Right ventricle myocardium inferior (tissue), 1 donor: ENCODE measurements around the gene CLDN5. TPM values are rescaled to one million over a fixed set of nuclear protein-coding genes. Genes with fewer than 3 reads are reported as not detected.

Experiments
- ATAC-seq: fragments of 200-7000 bp; cut with Tn5 transposase; one replicate; pipeline ENCODE4 v1.9.1; 2020; ENCODE audit warnings: mild to moderate bottlenecking, moderate library complexity
- DNase-seq: peaks from one replicate; pipeline ENCODE4 v3.0.0; 2021; ENCODE audit errors: missing footprints
- intact Hi-C: fragments of 100-400 bp; cut with DNase I; formaldehyde crosslinking; loops from one replicate; pipeline ENCODE4 v1.11.0; 2022
- total RNA-seq: library from RNA; stranded (reverse); fragmentation: NEBNext Ultra II Directional; extraction: Animal tissue kit (Norgen Biotek cat#: 25700); gene quantifications from one replicate; pipeline ENCODE4 v1.2.1, GENCODE V29; 2021
- donor health status: DM: no; HTN: yes; CAD: no; lungs with severe emphysema.

The CLDN5 gene
- total RNA-seq, 1 donor from 2014 or later = 29.9 TPM

DNA sequence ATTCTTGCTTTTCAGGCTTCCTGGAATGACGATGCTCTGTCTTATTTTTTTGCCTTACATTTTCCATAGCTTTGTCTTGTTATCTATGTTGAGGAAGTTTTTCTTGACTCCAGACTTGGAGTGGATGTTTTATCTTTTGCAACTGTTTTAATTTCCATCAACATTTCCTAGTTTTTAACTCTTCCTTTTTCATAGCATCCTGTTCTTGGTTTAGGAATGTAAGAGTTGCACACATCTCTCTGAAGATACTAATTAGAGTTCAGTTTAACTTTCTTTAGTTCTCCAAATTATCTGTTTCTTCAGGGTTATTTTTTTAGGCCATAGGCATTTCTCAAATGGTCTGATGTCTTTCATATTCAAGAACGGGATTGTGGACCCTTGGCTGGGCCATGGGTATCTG, 10.4 kb downstream of the CLDN5 start:
- ATAC-seq = no peak
- intact Hi-C loops = no loop called here
- no peak for DNase-seq

DNA sequence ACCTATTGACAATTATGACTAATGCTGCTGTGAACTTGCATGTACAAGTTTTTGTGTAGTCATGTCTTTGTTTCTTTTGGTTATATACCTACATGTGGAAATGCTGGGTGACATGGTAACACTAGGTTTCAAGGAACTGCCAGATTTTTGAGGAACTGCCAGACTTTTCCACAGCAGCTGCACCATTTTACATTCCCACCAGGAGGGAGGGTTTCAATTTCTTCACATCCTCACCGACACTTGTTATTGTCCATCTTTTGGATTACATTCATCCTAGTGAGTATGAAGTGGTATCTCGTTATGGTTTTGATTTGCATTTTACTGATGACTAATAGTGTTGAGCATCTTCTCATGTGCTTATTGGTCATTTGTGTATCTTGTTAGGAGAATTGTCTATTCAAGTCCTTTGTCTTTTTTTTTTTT, 13.3 kb downstream of the CLDN5 start:
- intact Hi-C loops = no loop called here
- ATAC-seq = no peak
- DNase-seq = no peak

DNA sequence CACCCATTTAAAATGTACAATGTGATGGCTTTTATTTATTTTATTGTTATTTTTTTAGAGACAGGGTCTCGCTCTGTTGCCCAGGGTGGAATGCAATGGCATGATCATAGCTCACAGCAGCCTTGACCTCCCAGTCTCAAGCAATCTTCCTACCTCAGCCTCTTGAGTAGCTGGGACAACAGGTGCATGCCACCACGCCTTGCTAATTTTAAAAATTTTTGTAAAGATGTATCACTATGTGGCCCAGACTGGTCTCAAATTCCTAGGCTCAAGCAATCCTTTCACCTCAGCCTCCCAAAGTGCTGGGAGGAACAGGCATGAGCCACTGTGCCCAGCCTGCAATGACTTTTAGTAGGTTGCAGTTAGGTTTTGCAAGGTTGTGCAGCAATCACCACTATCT, 14.3 kb downstream of the CLDN5 start:
- ATAC-seq = no peak
- intact Hi-C loops = no loop called here

DNA sequence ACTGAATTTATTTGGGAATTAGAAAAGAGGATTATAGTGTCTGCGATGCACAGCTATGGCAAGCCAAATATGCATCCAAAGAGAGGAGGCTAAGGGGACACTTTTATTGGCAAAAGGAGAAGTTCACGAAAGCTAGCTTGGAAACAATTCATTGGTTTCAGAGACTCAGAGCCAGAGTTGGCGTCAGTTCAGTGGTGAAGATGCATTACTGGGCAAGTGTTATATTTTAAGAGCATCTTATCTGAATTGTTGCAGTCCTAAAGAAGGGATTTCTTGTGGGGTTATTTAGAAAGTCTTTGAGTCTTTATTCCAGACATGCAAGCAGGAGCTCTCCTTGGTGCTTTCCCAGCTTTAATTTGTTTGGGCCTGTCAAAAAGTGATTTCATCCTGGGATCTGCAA, 15.0 kb downstream of the CLDN5 start:
- ATAC-seq (no peak), DNase-seq (no peak)
- intact Hi-C loops = no loop called here

More for the DNA sequence above, 14.3 kb downstream of the CLDN5 start:
- no peak for DNase-seq

DNA sequence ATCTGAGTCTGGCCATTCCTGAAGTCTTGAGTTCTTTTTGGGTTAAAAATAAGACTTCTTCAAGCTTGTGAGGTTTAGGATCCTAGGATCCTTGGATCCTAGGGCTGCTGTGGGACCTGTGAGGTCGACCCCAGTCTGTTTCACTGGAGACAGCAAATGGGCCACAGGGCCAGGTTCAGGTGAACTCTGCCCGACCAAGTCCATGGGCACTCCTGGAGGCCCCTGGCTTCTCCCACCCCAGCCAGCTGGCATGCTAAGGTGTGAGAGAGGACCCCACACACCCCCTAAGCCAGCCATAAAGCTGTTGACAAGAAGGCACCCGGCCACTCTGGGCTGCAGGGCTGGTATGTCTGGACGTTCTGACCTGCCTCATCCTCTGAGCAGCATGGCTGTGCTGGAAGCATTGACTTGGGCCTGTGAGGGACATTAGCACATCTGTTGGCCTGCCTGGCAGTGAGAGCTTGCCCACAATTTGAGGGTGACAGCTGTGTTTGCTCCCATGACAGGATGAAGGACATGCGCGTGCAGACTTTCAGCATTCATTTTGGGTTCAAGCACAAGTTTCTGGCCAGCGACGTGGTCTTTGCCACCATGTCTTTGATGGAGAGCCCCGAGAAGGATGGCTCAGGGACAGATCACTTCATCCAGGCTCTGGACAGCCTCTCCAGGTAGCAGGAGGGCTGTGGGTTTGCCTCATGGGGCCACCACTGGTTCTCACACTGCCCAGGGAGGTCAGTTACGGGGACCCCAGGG, 16.0 kb downstream of the CLDN5 start:
- no peak for DNase-seq
- intact Hi-C loops = no loop called here
- ATAC-seq = no peak

DNA sequence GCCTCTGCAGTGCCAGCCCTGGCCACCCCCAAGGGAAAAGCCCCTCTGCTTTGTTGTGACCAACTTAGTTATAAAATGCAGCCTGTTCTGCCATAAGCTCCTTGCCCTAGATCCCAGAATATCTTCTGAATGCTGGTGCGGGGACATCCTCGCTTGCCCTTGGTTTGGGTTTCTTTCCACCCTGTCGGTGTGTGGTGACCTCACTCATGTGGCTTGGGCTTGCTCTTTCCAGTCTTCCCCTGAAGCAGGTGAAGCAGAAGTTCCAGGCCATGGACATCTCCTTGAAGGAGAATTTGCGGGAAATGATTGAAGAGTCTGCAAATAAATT, 16.7 kb downstream of the CLDN5 start:
- intact Hi-C loops = no loop called here
- DNase-seq (no peak), ATAC-seq (no peak)

DNA sequence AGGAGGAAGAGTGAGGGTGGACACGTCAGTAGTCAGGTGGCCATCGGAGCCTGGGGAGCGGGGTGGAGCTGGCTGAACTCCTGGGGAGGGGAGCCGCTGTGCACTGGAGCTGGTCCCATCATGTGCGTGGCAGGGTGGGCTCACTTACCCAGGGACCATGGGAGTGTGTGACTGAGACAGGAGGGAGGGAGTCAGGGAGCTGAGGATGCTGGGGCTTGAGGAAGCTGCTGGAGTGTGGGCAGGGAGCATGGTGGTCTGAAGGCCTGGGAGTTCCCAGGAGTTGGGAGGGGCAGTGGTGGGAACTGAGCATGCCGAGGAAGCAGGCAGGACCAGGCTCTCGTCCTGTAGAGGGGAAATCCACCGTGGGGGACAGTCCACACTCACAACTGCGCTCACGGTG, 18.0 kb downstream of the CLDN5 start:
- DNase-seq (no peak), ATAC-seq (no peak)
- intact Hi-C loops = no loop called here

DNA sequence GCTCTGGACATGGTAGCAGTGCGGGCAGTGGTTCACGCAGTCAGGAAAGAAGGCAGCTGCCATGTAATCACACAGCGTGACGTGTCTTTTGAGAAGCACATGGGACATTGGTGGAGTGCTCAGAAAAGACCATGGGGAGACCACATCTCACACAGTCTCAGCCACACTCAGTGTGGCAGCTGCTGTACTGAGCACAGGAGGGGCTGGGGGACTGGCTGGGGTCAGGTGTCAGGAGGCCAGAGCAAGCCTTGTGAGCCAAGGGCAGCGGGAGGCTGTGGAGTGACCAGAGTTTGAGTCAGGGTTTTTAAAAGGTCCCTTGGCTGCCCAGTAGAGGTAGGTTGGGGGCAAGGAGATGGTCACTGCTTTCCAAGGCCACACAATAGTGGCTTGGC, 18.5 kb downstream of the CLDN5 start:
- ATAC-seq (no peak), DNase-seq (no peak)
- intact Hi-C loops = no loop called here

DNA sequence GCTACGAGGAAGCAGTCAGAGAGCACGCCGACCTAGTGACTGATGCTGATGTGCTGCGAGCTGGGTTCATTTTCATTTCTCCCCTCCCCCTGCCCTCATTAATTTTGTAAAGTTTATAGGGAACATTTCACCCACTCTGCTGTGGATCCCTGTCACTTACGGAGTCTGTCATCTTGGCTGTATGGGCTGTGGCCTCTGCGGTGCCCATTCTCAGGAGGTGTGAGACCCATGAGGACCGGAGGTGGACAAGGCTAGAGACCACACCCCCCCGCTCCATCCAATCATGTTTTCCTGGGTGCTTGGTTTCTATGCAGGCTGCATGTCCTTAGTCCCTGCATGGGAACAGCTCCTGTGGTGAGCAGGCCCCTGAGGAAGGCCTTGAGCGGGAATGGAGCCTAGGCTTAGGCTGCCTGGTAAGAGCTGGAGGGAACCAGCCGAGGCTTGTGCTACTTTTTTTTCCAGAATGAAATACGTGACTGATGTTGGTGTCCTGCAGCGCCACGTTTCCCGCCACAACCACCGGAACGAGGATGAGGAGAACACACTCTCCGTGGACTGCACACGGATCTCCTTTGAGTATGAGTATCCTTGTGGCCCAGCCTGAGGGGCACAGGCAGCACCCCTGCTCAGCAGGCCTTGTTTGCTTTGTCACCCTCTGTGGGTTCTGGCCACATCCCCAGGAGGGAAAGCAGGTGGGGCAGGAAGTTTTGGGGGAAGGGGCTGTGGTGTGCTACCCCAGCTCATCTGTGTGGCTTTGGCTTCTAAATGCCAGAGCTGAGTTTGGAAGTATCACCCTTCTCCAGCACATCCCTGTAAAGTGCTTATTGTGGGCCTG, 19.1 kb downstream of the CLDN5 start:
- DNase-seq = no peak
- ATAC-seq = no peak
- intact Hi-C loops = no loop called here

DNA sequence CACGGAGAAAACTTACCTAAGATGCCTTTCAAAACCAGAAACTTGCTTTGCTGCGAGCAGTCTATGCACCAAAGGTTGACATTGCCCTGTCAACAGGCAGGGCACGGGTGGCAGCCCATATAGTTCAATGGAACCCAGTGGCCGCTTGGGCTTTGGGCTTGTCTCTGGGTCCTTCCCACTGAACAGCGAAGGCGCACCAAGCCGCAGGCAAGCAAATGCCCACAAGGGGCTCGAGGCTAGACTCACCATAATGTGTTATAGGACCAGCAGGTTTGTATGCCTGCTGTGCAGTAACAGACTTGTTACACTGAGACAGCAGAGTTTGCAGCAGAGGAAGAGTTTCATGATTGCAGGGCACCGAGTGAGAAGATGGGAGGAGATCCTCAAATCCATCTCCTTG, 20.3 kb downstream of the CLDN5 start:
- intact Hi-C loops = no loop called here
- no peak for DNase-seq
- no peak for ATAC-seq

DNA sequence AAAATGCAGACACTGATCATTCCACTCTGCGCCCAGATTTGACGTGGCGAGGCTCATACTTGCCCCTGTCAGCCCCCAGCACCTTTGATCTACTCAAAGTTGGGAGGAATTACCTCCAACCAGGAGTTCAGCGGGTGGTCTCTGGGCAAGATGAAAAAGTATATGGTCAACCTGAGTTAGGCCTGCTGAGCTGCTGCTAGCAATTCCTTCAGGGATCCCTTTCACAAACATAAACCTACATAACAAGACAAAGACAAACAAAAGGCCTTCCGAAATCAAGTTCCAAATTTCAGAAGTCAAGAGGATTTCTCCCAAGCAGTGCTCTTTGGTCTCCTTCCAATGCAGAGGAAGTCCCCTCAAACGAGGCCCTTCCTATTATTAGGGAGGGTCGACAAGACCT, 20.8 kb downstream of the CLDN5 start:
- intact Hi-C loops = no loop called here
- ATAC-seq = no peak

DNA sequence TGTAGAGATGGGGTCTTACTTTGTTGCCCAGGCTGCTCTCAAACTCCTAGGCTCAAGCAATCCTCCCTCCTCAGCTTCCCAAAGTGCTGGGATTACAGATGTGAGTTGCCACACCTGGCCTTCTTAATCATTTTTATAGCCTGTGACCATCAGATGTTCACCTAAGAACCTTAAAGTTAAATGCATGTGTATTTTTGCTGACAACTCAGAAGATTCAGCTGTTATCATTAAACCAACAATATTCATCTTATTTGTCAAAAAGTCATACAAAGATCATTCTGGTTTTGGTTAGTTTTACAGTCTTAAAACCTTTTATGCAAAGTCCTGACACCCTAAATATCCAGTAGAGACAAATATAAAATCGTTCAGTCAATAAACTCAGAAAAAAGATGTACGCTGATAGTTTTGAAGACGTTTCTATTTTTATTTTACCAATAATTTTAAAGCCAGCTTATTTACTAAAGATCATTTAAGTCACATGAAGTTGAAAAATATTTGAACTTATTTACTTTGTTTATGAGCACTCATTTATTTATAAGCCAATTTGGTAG, 22.2 kb downstream of the CLDN5 start:
- no peak for ATAC-seq
- intact Hi-C loops = no loop called here
- no peak for DNase-seq

More for the DNA sequence above, 20.8 kb downstream of the CLDN5 start:
- DNase-seq = no peak

DNA sequence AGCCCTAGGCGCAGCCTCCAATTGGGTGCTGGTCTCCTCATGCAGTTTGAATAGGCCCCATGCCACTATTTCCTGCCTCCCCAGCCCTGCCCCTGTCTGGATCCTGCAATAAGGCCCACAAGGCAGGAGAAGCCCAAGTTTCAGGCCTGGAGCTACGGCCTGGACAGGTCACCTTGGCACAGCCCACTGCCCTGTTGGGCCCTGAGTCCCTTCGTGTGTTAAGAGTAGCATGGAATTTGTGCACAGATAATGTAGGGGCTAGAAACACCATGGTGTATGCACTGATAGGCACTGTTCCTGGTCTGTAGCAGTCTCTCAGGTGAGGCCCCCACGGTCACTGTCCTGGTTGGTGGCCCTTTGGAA, 24.3 kb downstream of the CLDN5 start:
- DNase-seq = no peak
- no peak for ATAC-seq
- intact Hi-C loops = no loop called here

DNA sequence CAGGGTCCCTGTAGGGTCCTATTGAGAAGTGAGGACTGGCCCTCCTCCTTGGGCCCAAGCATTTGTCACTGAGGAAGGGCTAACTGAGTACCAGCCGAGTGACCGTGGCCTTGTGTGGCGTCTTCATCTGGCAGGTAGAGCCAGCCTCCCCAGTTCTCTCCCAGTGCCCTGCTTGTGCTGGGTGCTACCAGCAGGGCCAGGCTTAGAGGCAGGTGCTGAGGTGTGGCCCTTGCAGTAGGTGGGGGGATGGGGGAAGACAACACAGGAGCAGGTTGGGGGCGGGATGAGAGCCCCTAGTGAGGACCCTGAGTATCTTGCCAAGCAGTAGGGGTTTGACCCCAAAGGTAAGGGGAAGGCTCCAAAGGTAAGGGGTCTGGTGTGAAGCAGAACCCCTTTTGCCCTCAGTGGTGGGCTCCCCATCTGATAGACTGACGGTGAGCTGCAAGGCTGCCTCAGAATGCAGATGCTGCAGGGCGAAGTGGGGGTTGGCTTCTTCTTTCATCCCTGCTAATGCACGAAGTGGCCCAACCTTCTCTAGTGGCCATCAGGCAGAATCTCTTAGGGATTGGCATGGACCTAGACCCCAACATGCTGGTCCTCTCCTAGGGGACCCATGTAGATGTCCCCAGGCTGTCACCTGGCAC, 24.9 kb downstream of the CLDN5 start:
- ATAC-seq = no peak
- no peak for DNase-seq
- intact Hi-C loops = no loop called here

DNA sequence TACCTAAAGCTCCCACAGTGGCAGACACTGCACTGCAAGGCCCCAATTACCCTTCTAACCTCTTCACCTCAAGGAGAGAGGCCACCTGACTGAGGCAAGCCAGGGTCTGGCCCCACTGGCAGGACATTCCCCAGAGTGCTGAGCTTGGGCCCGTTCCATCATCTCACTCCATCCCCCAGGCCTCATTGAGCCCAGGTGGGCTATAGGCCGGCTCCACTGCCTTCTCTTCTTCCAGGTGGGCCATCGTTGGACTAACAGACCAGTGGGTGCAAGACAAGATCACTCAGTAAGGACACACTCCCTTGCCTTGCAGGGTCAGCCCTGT, 25.4 kb downstream of the CLDN5 start:
- DNase-seq = no peak
- no peak for ATAC-seq
- intact Hi-C loops = no loop called here

DNA sequence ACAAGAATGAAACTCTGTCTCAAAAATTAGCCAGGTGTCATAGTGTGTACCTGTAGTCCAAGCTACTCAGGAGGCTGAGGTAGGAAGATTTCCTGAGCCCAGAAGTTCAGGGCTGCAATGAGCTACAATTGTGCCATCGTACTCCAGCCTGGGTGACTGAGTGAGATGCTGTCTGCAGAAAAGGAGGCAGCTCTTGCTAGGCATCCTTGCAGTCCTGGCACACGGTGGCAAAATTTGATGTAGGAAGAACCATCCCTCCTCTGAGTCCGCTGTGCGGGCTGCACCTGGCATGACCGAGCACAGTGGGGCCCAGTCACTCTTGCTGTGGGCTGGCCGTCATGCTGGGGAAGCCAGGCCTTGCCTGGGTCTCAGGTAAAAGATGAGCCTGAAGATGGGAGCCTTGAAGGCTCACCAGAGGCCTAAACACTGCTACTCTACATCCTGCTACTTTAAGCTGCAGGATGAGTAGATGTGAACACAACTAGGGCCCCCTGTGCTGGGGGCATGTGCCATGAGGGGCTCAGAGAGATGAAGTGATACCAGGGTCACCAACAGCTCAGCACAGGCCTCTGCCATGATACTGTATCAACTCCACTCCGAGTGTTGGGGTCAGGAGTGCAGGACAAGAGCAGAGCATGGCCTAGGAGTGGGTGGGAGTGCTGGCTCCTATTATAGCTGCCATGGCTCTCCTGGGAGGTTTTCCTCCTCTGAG, 25.9 kb downstream of the CLDN5 start:
- ATAC-seq (no peak), DNase-seq (no peak)
- intact Hi-C loops = no loop called here

DNA sequence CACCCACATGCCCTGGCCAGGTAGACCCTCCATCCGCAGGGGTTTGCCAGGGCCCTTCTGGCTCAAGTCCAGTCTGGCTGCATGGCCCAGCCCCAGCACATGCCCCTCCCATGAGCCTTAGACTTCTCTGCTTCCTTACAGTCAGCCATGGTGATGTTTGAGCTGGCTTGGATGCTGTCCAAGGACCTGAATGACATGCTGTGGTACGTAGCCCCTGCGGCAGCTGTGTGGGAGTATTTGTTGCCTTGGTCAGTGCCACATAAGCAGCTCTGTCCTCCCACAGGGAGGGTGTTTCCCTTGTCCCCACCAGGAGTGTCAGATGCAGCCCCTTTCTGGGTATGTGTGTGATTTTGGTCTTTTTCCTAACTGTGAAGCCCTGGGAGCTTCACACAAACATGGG, 27.0 kb downstream of the CLDN5 start:
- intact Hi-C loops = loop anchor here (2.0 kb wide), 1 partner anchor 134 kb away; no protein-coding TSS in a partner anchor
- no peak for DNase-seq
- no peak for ATAC-seq

DNA sequence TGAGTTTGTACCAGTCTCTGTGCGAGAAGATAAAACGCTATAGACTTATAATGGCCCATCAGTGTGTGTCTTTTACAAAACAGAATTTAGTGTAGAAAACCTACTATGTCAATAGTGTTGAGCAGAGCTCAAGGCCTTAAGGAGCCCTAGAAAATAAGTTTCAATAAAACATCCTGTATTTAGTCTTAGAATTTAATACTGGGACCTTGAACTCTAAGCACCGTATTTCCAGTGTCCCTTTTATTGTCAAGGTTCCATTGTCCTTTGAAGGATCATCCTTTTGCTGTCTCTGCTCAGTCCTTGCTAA, 27.9 kb downstream of the CLDN5 start:
- DNase-seq = no peak
- intact Hi-C loops = loop anchor here (2.0 kb wide), 1 partner anchor 135 kb away; no protein-coding TSS in a partner anchor

DNA sequence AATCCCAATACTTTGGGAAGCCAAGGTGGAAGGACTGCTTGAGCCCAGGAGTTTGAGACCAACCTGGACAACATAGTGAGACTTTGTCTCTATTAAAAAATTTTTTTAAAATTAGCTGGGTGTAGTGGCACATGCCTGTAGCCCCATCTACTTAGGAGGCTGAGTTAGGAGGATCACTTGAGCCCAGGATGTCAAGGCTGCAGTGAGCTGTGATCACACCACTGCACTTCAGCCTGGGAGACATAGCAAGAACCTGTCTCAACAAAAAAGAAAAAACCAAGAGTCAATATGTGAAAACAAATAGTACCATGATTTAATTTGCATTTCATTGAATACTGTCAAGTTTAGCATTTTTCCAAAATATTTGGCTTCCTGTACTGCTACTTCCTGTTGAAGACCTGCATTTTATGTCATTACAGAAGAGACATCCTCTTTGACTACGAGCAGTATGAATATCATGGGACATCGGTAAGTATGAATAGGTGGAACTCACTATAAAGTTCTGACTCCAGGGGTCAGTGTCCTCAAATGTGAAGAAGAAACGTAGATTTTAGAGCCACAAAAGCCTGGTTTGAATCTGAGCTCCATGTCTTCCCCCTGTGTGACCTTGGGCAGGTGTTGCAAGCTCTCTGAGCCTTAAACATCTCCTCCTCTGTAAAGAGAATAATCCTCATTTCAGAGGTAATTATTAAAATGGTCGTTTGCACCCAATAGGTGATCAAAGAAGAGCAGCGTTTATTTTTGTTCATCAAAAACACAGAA, 28.5 kb downstream of the CLDN5 start:
- DNase-seq (no peak), ATAC-seq (no peak)
- intact Hi-C loops = loop anchor here (2.0 kb wide), 1 partner anchor 135 kb away; no protein-coding TSS in a partner anchor

More for the DNA sequence above, 27.9 kb downstream of the CLDN5 start:
- ATAC-seq = no peak
